HepG2 (cell line): ENCODE data around the gene HCFC1.

Source experiments
- ARNTL ChIP-seq: sonication (generic); formaldehyde crosslinking; IDR thresholded peaks from 2 replicates; pipeline ENCODE4 v1.4.0; 2020; ENCODE audit warnings: mild to moderate bottlenecking, missing genetic modification reagents
- CHD2 ChIP-seq: IDR thresholded peaks from 2 replicates; pipeline ENCODE4 v1.6.1; 2011; ENCODE audit warnings: low read depth, low read length, improper control_type of control experiment
- EZH2 ChIP-seq: conservative IDR thresholded peaks from 2 replicates; pipeline ENCODE4 v1.6.1; 2012; ENCODE audit warnings: mild to moderate bottlenecking, low read depth, low read length, moderate library complexity
- HNRNPUL1 ChIP-seq: fragments of 200-400 bp; formaldehyde crosslinking; IDR thresholded peaks from 2 replicates; pipeline ENCODE4 v1.6.1; 2017; ENCODE audit warnings: low read depth, mild to moderate bottlenecking, low read length, moderate library complexity
- IRX3 ChIP-seq: sonication (generic); formaldehyde crosslinking; IDR thresholded peaks from 2 replicates; pipeline ENCODE4 v1.8.1; 2023; ENCODE audit warnings: mild to moderate bottlenecking, low read depth, missing genetic modification reagents, borderline replicate concordance
- MTA1 ChIP-seq: sonication (generic); formaldehyde crosslinking; IDR thresholded peaks from 2 replicates; pipeline ENCODE4 v1.4.0; 2020; ENCODE audit warnings: missing genetic modification reagents, mild to moderate bottlenecking, borderline replicate concordance
- POLR2A ChIP-seq, 2 experiments: IDR thresholded peaks; 2 replicates each; pipeline ENCODE4 v1.6.1; 2011; ENCODE audit warnings: low read depth in 2 of 2, low read length in 2 of 2, mild to moderate bottlenecking in 1 of 2, moderate library complexity in 1 of 2; ENCODE audit not compliant: insufficient read depth in 1 of 2
- RAD21 ChIP-seq: fragments of 450-650 bp; formaldehyde crosslinking; IDR thresholded peaks from 2 replicates; pipeline ENCODE4 v1.5.0; 2020; ENCODE audit warnings: mild to moderate bottlenecking
- ZBTB1 ChIP-seq: sonication (generic); formaldehyde crosslinking; IDR thresholded peaks from 2 replicates; pipeline ENCODE4 v1.4.0; 2020; ENCODE audit warnings: missing genetic modification reagents, borderline replicate concordance
- ZNF207 ChIP-seq: fragments of 450-650 bp; IDR thresholded peaks from 2 replicates; pipeline ENCODE4 v1.6.1; 2016; ENCODE audit warnings: antibody characterized with exemption, borderline replicate concordance
- TF ChIP-seq, protein P1 (sequence below): sonication (generic); formaldehyde crosslinking; IDR thresholded peaks from 2 replicates; pipeline ENCODE4 v1.4.0; 2020; ENCODE audit warnings: mild to moderate bottlenecking, missing genetic modification reagents
- TF ChIP-seq, protein P2 (sequence below): sonication (generic); formaldehyde crosslinking; IDR thresholded peaks from 2 replicates; pipeline ENCODE4 v1.5.0; 2020; ENCODE audit warnings: mild to moderate bottlenecking, missing genetic modification reagents, moderate library complexity

DNA sequence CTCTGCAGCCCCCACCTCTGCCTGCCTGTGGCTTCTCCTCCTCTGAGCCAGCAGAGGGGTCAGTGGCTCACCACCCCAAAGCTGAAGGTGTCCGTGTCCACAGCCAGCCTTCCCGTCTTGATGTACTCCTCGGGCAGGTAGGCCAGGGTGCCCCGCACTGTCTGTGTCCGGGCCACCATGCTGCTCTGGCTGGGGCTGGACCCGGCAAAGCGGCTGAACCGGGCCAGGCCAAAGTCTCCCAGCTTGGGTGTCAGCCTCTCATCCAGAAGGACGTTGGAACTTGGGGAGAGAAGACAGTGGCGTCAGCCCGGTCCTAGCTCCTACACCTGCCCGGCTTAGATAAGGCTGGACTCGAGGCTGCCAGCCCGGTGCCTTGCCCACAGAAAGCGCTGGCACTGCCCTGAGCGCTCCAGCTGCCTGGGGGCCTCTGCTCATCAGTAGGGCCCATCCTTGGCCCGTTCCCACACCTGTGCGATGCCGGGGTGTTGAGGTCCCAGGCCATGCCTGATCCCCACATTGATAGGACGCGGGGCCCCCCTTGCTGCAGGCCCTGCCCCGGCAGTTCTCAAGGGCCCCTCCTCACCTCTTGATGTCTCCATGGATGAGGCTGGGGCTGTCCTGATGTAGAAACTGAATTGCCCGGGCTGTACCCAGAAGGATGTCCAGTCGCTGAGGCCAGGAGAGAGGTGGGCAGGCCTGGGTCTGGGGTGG, 44.9 kb upstream of the HCFC1 start:
- TF ChIP-seq ZNF207 (no peak), IRX3 (CRISPR knock-in tag) (no peak), HNRNPUL1 (no peak), ARNTL (no peak), POLR2A (IDR thresholded peaks at IDR 0.05; ENCODE audit: insufficient read depth in 1 of 2, low read depth in 2 of 2, low read length in 2 of 2) (no peak), MTA1 (CRISPR knock-in tag) (no peak), ZBTB1 (no peak), CHD2 (no peak), RAD21 (CRISPR knock-in tag) (no peak), EZH2 (no peak)
- TF ChIP-seq, protein P1, sequence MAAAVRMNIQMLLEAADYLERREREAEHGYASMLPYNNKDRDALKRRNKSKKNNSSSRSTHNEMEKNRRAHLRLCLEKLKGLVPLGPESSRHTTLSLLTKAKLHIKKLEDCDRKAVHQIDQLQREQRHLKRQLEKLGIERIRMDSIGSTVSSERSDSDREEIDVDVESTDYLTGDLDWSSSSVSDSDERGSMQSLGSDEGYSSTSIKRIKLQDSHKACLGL, result no peak
- TF ChIP-seq, protein P2, sequence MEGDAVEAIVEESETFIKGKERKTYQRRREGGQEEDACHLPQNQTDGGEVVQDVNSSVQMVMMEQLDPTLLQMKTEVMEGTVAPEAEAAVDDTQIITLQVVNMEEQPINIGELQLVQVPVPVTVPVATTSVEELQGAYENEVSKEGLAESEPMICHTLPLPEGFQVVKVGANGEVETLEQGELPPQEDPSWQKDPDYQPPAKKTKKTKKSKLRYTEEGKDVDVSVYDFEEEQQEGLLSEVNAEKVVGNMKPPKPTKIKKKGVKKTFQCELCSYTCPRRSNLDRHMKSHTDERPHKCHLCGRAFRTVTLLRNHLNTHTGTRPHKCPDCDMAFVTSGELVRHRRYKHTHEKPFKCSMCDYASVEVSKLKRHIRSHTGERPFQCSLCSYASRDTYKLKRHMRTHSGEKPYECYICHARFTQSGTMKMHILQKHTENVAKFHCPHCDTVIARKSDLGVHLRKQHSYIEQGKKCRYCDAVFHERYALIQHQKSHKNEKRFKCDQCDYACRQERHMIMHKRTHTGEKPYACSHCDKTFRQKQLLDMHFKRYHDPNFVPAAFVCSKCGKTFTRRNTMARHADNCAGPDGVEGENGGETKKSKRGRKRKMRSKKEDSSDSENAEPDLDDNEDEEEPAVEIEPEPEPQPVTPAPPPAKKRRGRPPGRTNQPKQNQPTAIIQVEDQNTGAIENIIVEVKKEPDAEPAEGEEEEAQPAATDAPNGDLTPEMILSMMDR, result no peak
